GM12872 (cell line): Measurements from ENCODE around the gene CES4A.
A peak's percentile ranks its signal among the peaks of the same experiment; 100 is the strongest.

Experiments
- TF ChIP-seq, protein P1 (sequence below): IDR thresholded peaks from 3 replicates; pipeline ENCODE4 v1.5.1; 2011; ENCODE audit warnings: low read depth, mild to moderate bottlenecking, low read length, moderate library complexity; ENCODE audit not compliant: insufficient read depth

The CES4A gene

DNA sequence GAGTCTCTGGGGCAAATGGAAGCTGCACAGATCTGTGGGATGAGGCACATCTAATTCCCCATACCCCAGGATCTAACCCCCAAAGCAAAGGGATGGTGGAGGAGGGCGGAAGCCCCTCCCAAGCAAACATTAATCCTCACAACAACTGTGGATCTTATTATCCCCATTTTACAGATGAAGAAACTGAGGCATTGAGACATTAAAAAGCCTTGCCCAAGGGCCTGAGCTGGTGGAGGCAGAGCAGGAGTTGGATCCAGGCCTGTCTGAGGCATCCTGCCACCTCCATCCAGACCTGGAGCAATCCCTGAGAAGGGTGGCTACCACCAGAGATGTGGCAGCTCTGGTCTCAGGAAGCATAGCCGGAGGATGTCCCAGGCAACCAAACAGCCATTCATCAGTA, 22.9 kb downstream of the CES4A start:
- TF ChIP-seq, protein P1, sequence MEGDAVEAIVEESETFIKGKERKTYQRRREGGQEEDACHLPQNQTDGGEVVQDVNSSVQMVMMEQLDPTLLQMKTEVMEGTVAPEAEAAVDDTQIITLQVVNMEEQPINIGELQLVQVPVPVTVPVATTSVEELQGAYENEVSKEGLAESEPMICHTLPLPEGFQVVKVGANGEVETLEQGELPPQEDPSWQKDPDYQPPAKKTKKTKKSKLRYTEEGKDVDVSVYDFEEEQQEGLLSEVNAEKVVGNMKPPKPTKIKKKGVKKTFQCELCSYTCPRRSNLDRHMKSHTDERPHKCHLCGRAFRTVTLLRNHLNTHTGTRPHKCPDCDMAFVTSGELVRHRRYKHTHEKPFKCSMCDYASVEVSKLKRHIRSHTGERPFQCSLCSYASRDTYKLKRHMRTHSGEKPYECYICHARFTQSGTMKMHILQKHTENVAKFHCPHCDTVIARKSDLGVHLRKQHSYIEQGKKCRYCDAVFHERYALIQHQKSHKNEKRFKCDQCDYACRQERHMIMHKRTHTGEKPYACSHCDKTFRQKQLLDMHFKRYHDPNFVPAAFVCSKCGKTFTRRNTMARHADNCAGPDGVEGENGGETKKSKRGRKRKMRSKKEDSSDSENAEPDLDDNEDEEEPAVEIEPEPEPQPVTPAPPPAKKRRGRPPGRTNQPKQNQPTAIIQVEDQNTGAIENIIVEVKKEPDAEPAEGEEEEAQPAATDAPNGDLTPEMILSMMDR, result no peak

DNA sequence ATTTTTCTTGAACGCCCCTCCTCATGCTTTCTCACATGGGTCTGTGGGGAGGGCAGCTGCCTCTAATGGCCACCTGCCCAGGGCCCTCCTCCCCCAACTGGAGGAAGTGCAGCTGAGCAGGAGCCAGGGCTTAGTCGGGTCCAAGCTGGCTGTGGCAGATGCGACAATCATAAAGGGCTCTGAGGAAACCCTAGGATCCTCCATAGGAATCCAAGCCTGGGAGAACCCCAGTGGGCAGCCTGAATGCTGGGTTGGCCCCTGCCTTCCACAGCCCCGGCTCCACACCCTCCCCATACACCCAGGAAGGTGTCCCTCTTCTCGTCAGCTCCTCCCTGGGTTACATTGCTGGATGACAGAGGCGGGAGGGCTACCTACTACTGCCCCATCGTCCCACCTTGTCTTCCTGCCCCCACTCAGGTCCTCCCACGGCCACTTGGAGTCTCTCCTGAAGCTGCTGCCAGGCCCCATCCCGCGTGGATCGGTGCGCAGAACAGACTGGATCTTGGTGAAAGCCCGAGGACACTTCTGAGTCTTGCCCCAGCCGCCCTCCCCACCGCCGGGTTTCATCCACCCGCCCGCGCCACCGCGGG, 24.9 kb downstream of the CES4A start:
- TF ChIP-seq, protein P1, result no peak

DNA sequence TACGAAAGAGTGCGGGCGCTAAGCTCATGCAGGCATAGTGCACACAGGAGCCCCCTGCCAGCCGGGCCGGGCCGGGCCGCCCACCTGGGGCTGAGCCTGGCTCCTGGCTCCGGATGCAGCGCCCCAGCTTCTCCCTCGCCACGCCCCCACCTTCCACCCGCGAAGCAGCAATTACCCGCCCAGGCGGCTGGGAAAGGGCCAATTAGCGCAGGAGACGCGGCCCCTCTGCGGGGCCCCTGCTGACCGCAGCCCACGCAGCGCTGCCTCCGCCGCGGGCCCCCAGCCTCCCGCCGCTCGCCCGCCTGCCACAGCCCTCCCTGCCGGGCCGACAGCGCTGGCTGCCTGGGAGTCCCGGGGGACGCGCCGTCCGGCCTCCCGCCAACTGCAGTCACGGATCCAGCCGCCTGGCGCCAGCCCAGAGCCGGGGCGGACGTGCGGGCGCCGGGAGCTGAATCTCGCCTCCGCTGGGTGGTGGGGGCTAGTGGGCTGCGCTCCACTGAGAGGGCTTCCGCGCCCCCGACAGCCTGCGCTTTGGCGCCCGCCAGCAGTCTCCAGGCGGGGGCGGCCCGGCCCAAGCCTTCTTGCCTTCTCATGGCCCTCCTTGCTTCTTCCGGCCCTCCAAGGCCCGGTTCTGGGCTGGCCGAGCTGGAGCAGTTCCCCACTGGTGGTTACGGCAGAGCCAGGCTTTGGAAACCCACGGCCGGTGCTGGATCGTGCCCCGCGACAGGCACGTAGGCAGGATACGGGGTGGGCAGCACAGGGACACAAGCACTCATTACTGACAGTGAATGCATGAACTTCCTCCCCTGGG, 25.6 kb downstream of the CES4A start:
- TF ChIP-seq, protein P1, result peak; percentile 35; the same call in 2 of the 3 replicates

DNA sequence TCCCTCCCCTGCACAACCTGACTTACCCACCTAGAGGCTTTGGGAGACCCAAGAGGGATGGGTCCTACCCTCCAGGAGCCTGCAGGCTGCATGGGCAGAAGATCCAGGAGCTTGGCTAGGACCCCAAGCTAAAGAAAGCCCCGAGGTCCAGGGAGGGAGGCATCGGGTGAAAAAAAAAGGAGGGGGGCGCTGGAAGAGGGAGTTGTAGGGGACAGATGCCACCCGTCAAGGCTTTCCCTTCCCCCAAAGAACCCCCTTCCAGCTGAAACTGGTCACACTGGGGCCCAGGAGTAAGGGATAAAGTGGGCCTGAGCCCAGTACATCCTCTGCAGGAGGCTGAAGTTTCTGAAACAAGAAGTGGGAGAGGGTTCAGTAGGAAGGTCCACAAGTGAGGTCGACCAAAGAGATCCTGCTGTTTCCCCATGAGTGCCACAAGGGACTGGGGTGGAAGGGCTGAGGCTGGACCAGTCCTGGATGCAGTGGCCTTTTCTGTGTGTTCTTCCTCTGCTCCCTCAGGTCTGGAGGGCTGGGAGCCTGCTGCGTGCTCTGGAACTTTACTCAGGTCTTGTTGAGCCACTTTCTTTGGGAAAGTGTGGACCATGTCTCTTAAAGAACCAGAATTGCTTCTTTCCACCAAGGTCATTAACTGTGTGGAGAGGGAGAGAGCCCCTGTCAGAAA, 26.4 kb downstream of the CES4A start:
- TF ChIP-seq, protein P1, result no peak

DNA sequence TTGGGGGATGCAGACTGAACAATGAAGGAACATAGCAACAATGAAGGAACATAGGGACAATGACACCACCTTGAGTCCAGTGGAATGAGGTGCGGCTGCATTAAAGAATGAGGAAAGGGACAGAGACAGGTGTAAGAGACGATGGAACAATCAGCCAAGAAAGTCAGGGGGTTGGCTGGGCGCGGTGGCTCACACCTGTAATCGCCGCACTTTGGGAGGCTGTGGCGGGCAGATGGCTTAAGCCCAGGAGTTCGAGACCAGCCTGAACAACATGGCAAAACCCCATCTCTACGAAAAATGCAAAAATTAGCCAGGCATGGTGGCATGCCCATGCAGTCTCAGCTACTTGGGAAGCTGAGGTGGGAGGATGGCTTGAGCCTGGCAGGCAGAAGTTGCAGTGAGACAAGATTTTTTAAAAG, 26.9 kb downstream of the CES4A start:
- TF ChIP-seq, protein P1, result peak; percentile 8; the same call in 1 of the 3 replicates

DNA sequence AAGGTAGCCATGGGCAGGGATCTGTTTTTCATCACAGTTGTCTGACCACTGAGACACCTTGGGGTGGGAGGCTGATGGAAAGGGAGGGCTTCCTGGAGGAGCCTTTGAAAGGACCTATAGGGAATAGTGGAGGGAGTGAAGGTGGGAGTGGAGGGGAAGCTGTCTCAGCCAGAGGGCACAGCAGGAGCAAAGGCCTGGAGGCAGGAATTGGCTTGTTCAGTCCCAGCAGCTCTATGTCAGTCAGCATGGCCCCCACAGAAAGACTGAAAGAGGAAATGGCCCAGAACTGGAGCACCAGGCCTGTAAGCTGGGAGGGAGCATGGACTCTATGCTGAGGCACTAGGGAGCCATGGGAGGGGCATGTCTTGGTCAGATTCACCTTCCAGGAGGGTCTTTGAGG, 27.8 kb downstream of the CES4A start:
- TF ChIP-seq, protein P1, result no peak

DNA sequence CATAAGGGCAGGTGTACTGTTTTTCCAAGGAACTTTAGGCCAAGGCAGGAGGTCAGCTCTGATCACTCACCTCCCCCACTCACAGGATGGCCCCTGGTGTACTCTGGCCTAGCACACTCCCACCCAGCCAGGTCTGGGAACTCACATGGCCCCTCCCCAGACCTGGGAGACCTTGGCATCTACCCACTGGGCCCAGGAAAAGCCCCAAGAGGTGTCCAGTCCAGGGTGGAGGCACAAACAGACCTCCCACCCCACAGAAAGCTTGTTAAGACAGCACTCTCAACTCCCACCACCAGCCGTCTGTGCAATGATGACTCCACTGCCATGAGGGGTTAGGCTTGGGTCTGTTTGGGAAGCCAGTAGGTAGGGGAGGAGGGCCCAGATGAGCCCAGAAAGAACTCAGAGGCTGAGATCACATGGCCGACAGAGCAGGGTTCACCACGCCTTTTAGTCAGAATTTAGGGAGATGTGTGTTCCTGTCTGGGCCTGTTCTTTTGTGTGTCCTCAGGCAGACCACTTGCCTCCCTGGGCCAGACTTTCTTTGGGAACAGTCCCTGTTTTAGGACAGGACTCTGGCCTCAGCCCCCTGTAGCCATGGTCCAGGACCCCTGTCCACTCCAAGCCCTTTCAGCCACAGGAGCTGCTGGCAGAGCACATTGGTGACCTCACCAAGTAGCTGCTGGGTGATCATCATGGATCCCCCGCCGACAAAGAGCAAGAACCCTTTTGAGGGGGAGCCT, 28.5 kb downstream of the CES4A start:
- TF ChIP-seq, protein P1, result no peak
